Measurements from ENCODE around the gene VCL. TPM values are rescaled to one million over a fixed set of nuclear protein-coding genes. Genes with fewer than 3 reads are reported as not detected.

Gene VCL
- total and polyA plus RNA-seq, 9 of the 15 experiments (the other 6 are each of a cell fraction or from before 2014, with no cell fraction given): 29.8 to 186 (median 76.4) TPM

GRCh38 chr10:73956476-73957359 is 41.2 kb upstream of the VCL start (continued):
- TF ChIP-seq HES1 (IDR thresholded peaks at IDR 0.05; ENCODE audit: low read depth) (peak; percentile 53; the same call in 1 of the 2 replicates), PKNOX1 (IDR thresholded peaks at IDR 0.05) (peak; percentile 91), PHB2 (IDR thresholded peaks at IDR 0.05; ENCODE audit: low read depth) (peak; percentile 39; the same call in 1 of the 2 replicates), ZBTB9 (CRISPR knock-in tag; IDR thresholded peaks at IDR 0.05) (peak; percentile 47; the same call in 1 of the 2 replicates), ZNF511 (CRISPR knock-in tag; IDR thresholded peaks at IDR 0.05) (0 out of 2 replicates have a peak, but pooled peaks have one; percentile 34), ATF7 (IDR thresholded peaks at IDR 0.05) (peak; percentile 84), SUPT5H (IDR thresholded peaks at IDR 0.05) (peak; percentile 62), MTA1 (IDR thresholded peaks at IDR 0.05; ENCODE audit: borderline replicate concordance) (peak; percentile 58), TFAP4 (CRISPR knock-in tag; IDR thresholded peaks at IDR 0.05; ENCODE audit: borderline replicate concordance) (peak; percentile 82), CTBP1 (IDR thresholded peaks at IDR 0.05; ENCODE audit: borderline replicate concordance) (peak; percentile 93), CBX3 (IDR thresholded peaks at IDR 0.05; ENCODE audit: borderline replicate concordance in 1 of 2, low read length in 2 of 2) (peak in 1 of 2 experiments; percentile 69; a peak in 1 of 3 replicates), TAL1 (IDR thresholded peaks at IDR 0.05) (peak; percentile 86), MED1 (CRISPR knock-in tag; IDR thresholded peaks at IDR 0.05; ENCODE audit: borderline replicate concordance) (no peak), POLR2A (conservative IDR thresholded peaks at IDR 0.05) (peak; percentile 54; the same call in 1 of the 2 replicates), AFF4 (CRISPR knock-in tag; IDR thresholded peaks at IDR 0.05) (0 out of 2 replicates have a peak, but pooled peaks have one; percentile 50), ATF4 (CRISPR knock-in tag; IDR thresholded peaks at IDR 0.05) (no peak; the same call in 1 of the 2 replicates), GTF2E2 (tag; IDR thresholded peaks at IDR 0.05) (peak; percentile 80)

Measured in K562 (cell line).